NCI-H1092 treated with DMSO at 0.1 percent for 48 hours (cell line): ENCODE data around the gene HLA-G.

ENCODE experiments used
- DNase-seq: peaks from one replicate; lab custom pipeline; 2025; lab: John Stamatoyannopoulos, UW

HLA-G gene

DNA sequence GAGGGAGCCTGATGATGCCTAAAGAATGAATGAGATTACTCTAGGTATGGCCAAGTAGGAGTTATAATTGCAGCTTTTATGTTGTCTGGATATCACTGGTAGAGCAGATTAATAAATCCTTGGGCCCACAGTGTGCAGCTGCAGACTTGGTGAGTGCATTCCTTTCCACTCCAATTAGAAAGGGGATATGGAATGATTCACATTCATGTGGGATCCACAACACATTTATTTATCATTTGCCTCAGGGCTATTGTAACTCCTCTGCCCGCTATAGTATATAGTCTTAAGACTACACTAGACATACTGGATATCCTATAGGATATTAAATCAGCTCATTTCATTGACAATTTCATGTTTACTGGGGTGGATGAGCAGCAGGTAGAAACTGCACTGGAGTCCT is 11.6 kb upstream of the HLA-G start:
- no peak for DNase-seq

DNA sequence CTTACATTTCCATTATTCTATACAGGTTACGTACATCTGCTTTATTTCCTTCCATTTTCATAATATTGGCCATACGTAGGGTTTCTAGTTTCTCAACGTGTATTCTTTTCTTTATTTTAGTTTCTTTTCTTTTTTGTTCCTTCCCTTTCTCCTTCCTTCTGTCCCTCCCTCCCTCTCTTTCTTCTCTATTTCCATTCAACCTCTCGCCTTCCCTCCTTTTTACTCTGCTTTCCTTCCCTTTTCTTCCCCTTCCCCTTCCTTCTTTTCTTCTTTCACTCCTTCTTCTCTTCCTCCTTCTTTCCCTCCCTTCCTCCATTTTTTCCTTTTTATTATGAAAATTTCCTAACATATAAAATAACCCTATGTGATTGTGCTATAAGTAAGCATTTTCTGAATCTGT is 8.7 kb upstream of the HLA-G start:
- no peak for DNase-seq

DNA sequence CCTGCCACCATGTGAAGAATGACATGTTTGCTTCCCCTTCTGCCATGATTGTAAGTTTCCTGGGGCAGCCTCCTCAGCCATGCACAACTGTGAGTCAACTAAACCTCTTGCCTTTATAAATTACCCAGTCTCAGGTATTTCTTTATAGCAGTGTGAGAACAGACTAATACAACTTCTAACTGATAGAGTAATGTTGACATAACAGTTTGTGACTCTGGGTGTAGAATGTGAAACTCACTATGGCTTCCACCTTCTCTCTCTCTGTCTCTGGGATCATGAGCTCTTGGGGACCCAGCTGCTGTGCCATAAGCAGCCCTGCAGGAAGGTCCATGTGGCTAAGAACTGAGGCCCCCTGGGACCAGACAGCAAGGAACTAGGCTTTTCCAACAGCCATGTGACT is 3.5 kb upstream of the HLA-G start:
- no peak for DNase-seq

DNA sequence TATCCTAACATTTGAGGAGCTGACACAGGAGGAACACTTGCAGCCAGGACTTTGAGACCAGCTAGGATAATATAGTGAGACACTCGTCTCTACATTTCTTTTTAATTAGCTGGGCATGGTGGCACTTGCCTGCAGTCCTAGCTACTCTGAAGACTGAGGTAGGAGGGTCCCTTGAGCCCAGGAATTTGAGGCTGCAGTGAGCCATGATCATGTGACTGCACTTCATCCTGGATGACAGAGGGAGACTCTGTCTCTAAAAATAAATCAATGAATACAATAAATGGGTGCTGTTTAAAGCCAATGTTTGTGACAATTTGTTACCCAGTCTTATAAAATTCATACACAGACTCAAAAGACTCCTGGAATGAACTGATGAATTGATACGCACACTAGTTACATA is 1.8 kb upstream of the HLA-G start:
- no peak for DNase-seq

DNA sequence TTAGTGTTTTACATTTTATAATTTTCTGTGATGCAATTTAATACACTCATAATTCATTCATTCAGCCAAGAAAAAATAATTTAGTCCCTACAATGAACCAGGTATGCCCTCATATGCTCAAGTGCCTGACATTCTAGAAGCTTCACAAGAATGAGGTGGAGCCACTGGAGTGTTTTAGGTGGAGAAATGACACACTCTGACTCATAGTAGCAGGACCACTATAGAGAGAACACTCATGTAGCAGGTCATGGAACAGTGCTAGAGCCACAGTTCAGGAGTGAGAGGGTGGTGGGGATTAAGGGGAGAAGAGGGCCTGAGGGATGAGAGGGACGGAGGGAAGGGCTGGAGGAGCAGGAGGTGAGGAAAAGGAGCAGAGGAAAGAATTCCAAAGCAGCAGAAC is 1.4 kb upstream of the HLA-G start:
- DNase-seq: no peak

DNA sequence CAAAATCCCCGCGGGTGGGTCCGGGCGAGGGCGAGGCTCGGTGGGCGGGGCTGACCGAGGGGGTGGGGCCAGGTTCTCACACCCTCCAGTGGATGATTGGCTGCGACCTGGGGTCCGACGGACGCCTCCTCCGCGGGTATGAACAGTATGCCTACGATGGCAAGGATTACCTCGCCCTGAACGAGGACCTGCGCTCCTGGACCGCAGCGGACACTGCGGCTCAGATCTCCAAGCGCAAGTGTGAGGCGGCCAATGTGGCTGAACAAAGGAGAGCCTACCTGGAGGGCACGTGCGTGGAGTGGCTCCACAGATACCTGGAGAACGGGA is 809 bp downstream of the HLA-G start:
- DNase-seq: no peak

DNA sequence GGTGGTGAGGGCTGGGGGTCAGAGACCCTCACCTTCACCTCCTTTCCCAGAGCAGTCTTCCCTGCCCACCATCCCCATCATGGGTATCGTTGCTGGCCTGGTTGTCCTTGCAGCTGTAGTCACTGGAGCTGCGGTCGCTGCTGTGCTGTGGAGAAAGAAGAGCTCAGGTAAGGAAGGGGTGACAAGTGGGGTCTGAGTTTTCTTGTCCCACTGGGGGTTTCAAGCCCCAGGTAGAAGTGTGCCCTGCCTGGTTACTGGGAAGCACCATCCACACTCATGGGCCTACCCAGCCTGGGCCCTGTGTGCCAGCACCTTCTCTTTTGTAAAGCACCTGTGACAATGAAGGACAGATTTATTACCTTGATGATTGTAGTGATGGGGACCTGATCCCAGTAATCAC is 2.1 kb downstream of the HLA-G start:
- no peak for DNase-seq

DNA sequence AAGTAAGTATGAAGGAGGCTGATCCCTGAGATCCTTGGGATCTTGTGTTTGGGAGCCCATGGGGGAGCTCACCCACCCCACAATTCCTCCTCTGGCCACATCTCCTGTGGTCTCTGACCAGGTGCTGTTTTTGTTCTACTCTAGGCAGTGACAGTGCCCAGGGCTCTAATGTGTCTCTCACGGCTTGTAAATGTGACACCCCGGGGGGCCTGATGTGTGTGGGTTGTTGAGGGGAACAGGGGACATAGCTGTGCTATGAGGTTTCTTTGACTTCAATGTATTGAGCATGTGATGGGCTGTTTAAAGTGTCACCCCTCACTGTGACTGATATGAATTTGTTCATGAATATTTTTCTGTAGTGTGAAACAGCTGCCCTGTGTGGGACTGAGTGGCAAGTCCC is 2.8 kb downstream of the HLA-G start:
- no peak for DNase-seq

DNA sequence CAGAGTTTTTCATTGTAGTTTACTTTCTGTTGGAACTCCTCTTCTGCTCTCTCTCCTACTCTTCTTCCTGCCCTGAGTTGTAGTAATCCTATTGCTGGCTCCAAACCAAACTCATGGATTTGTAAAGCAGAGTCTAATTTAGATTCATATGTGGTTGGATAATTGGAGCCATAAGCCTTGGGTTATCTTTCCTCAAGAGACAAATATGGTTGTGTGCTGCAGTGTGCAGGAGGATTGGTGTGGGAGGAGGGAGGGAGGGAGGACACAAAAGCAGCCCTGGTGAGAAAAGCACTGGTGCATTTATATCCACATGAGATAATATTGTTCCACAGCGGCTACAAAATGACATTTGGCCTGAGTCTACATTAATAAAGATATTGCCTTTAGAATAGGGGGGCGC is 4.2 kb downstream of the HLA-G start:
- DNase-seq: no peak

DNA sequence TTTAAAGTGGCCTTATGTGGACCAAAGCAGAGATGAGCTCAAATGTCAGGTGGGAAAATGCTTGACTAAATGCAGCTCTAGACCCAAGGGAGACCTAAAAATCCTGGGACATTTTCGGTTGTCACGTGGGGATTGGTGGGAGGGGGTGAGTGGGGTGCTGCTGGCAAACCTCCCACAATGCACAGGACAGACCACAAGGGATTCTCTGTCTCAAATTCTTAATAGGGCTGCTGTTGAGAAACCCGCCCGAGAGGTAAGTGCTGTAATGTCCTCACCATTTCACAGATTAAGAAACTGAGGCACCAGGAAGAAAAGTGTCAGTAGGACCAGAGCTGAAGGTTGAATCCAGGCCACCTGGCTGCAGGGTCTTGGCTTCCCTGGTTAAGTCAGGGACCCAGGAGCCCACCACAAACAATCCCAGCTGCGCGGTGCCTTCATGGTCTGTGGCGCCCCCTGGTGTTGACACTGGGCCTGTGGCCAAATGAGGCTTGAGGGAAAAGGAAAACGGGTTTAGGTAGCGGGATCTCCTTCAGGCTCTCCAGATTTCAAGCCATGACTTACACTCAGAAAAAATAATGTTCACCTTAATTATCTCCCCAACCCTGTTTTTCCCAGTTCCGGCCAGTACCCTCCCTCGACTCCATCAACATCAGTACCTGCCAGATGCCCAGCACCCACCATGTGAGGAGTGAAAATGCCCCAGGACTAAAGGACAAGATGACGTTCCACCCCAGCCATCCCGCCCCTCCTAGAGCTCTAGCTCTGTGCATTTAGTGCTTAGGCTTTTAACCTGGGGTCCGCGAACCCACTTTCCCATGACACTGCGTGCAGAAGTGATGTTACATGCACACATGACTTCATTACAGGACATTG is 7.2 kb downstream of the HLA-G start:
- no peak for DNase-seq

DNA sequence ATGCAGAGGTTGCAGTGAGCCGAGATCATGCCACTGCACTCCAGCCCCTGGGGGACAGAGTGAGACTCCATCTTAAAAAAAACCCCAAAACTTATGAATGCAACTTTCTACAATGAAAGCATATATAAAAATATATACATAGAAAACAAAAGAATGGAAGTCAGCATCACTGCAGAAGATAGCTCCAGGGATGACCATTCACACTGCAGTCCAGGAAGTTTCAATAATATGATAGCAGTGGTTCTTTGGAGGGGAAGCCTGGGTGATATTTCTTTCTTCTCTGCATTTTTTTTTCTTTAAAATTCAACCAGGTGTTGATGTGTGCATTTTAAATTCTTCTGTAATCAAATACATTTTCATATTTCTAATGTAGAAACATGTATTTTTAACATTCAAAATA is 12.3 kb downstream of the HLA-G start:
- DNase-seq: no peak

DNA sequence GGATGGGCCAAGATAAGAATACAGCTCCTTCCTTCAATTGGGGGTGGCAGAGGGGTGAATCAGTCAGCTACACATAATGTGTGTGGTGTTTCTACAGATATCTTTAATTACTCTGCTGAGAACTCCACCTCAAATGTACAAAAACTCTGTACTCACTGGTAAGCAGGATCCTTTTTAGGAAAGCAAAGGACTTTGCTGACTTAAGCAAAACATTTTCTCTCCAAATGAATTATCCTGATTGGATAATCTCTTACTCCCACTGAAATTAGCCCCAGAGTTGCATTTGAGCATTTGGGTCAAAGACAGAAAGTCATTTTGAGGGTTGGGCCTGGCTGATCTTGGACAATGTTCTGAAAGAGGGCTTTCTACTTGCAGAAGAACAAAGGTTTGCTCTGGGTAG is 13.4 kb downstream of the HLA-G start:
- DNase-seq: no peak

DNA sequence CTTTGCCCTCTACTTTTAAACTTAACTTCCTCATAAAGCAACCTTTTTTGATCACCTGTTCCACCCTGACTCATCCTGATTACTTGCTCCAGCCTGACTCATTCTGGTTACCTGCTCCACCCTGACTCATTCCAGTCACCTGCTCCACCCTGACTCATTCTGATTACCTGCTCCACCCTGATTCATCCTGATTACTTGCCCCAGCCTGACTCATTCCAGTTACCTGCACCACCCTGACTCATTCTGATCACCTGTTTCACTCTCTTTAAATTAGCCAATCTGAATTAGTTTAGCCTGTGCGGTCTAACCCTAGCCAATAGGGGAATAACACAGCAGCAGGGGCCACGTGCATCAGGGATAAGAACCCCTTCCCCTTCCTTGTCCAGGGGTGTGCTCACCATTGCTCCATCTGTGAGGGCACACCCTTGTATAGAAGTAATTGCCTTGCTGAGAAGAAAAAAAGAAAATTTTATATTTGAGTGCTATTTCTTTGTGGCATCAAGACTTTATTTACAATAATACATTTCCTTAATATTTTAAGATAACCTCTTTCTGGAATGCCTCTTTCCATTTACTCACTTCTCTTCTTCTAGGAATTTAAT is 17.9 kb downstream of the HLA-G start:
- no peak for DNase-seq

DNA sequence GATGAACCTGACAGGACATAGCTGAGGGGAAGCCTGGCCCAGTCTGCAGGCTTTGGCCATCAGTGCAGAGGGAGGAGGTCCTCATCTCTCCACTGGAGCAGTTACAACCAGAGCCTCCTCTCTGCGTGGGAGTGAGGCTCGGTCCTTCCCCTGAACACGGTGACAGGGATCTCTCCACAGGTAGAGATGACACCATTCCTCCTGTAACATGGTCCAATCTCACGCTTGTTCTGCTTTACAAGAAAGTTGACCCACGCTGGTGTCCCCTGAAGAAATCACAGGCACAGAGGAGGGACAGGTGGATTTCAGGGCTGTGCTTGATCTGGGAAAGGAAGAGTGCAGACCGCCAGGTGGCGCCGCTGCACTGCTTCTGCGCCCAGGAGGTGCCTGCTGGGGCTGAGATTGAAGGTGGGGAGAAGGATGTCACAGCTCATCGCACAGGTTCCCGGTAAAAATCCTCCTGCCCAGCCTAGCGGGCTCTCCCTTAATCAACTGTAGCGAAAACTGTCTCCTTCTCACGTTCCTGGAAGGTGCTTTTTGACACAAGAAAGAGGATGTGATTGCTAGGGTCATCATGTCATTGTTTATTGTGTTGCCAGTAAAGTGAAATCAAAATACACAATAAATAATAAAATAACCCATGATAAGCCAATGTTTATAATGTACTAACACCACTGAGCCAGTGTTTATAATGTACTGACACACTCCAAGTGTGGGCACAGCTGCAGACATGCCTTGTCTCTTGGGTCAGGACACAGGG is 20.4 kb downstream of the HLA-G start:
- DNase-seq: peak; percentile 48

DNA sequence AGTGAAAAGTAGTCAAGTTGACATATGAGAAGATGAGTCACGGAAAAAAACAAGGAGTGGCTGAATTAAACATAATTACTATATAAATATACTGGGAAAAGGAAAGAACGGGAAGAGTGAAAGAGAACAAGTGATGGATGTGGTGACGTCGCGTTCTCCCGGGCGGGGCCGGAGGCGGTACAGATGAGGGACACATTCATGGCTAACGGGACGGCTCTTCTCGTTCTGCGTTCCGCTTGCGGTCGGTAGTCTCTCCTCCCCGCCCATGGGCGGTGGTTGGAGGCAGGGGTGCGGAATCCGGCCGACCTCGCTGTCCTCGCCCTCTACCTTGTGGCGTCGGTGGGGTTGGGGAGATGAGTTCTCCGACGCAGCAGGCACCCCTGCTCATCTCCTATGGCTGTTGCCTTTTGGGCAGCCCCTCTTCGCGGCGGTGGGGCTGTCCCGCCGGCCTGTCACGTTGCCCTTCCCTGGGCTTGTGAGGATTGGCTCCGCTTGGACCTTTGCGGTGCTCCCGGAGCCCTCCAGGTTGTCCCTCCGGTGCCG is 22.5 kb downstream of the HLA-G start:
- no peak for DNase-seq

DNA sequence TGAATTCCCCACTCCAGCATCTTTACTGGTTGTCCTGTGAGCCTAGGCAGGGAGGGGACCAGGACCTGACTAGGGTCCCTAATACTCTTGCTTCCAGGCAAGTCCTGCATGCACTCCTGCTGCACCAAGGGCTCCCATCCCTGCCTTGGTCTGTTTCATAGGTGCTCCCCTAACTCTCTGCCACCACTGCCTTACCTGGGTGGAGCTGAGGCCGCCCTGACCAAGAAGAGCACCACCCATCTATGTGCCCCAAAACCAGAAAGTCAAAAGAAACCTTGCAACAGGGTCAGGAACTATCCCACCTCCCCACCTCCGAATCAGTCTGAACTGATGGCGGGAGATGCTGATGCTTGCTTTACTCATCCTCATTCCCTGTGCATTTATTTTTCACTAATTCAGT is 23.6 kb downstream of the HLA-G start:
- DNase-seq: no peak

DNA sequence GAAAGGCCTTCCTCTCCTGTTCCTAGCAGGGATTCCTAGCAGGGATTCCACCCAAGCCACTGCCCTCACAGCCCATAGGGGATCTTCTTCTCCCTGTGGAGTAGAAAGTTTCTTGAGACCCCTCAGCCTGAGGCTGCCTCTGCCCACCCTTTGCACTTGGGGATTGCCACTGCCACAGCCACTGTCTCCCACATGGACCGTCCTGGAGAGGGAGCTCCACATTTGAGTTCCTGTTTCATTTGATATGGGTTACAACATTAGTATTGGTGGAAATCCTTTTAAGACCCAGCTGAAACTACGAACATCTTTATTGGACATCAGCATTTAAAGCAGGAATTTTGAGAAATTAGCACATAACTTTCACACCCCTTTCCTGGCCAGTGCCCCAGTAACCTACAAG is 25.6 kb downstream of the HLA-G start:
- DNase-seq: no peak

DNA sequence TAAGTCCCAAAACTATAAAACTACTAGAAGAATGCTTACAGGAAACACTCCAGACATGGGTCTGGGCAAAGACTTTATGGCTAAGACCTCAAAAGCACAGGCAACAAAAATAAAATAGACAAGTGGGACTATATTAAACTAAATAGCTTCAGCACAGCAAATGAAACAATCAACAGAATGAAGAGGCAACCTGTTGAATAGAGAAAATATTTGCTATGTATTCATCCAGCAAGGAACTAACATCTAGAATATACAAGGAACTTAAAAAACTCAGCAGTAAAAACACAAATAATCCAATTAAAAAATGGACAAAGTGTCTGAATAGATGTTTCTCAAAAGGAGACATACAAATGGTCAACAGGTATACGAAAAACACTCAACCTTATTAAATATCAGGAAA is 30.4 kb downstream of the HLA-G start:
- no peak for DNase-seq

DNA sequence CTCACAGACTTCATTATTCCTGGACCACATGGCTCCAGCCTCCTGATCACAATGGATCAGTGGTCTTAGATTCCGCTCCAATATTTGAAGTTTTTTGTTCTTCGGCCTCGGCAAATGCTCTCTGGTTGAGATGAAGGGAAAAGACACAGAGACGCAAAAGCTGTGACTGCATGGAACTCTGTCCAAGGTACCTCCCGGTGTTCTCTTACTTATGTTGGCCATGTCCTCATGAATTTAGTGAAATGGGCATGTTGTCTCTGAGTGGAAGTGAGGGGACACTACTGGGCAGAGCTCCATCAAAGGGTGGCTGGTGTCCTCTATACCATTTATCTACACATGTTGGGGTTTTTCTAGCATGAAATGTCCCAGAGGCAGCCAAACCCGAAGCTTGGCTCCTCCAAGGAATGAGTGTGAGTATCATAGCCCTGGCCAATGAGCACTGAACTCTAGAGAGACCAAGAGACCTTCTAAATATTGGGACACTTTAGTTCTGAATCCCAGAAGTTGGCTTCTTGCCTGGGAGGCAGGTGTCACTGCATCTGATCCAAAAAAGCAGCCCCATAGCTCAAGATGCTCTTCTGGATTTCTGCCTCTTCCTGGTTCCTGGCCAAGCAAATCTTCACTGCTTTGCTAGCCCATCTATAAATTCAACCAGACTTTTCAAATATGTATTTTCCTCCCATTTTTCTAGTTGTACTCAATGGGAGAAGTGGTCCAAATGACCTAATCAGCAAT is 34.1 kb downstream of the HLA-G start:
- DNase-seq: no peak

DNA sequence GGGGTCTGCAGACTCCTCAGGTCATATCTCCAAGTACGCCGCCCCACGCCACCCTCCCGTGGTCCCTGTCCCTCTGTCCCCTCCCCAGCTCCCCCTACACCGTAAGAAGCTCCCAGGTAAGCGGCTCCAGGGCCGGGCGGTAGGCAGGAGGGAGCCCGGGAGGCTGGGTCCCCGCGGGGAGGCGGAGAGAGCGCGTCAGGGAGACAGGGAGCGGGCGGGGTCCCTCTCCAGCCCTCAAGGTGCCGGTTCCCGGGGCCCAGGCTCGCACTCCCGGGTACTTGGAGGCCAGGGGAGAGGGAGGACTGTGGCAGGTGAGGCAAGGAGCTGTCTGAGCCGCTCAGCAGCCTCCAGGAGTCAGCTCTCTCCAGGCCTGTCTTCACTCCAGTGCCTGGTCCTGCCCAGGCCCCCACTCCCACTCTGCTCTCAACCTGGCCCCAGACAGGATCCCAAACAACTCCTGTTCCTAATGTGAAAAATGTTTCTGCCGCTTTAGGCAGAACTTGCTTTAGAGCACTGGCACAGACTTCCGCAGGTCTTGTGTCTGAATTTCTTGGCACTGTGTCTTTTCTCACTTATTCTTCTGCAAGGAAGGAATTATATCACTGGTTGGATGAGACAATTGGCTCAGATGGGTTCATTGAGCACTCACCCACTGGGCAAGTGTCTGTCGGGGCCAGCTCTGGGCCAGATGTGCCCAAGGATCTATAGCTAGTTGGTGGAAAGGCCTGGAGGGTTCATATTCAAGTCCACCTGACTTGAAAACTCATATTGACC is 36.6 kb downstream of the HLA-G start:
- DNase-seq: no peak

DNA sequence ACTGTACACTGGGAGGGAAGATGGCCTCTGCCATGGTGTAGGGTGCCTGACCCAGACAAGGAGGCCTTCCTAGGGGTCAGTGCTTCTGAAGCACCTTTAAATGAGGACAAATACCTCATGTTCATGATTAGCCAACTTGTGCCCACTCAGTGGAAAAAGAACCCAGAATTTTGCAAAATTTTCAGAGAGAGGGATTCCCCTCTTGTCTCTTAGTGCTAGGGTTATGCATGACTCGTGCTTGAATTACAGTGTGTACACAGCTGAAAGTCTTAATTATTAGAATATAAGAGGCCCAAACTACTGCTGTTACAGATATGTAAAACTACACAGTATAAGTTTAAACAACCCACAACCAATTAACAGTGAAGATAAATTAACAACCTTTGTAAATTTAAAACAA is 38.0 kb downstream of the HLA-G start:
- DNase-seq: no peak

DNA sequence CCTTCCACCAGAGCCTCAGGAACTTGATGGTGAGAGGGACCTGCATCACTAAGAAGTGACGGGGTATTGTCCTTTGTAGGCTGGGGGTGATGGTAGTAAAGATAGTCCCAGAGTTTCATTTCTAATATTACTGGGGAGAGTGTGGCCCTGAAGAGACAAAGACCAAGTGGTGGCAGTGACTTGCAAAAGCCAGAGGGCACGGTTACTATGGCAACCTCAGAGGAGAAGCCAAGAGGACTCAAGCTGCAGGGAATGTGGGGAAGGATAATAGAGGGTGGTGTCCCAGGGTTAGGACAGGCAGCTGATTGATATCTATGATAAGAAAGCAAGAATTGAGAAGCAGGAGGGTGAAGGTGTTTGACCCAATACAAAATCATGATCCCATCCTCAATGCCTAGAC is 42.5 kb downstream of the HLA-G start:
- peak; percentile 0 for DNase-seq
